ENCODE measurements around the gene PGAM2. TPM values are rescaled to one million over a fixed set of nuclear protein-coding genes. Genes with fewer than 3 reads are reported as not detected.
A peak's percentile ranks its signal among the peaks of the same experiment; 100 is the strongest.

PGAM2 gene
- total and polyA plus RNA-seq, 2 of the 13 experiments (the other 11 are each of a cell fraction or from before 2014, with no cell fraction given) = 0.22 TPM; not detected in 1

- TF ChIP-seq ZNF670 (CRISPR knock-in tag; IDR thresholded peaks at IDR 0.05; ENCODE audit: borderline replicate concordance) = peak; percentile 75; the same call in 1 of the 2 replicates
- TF ChIP-seq ZSCAN22 (CRISPR knock-in tag; IDR thresholded peaks at IDR 0.05) = no peak
- TF ChIP-seq ZFP90 (CRISPR knock-in tag; IDR thresholded peaks at IDR 0.05; ENCODE audit: borderline replicate concordance) = peak; percentile 52; the same call in 1 of the 2 replicates
- no peak for TF ChIP-seq ZNF777 (CRISPR knock-in tag; IDR thresholded peaks at IDR 0.05)
- peak; percentile 83 for TF ChIP-seq HOXA3 (CRISPR knock-in tag; IDR thresholded peaks at IDR 0.05)
- no peak; the same call in 1 of the 2 replicates for TF ChIP-seq ZBTB21 (CRISPR knock-in tag; IDR thresholded peaks at IDR 0.05)
- no peak; the same call in 1 of the 2 replicates for TF ChIP-seq ZNF234 (CRISPR knock-in tag; conservative IDR thresholded peaks at IDR 0.05)
- peak; percentile 75; the same call in 1 of the 2 replicates for TF ChIP-seq KLF6 (CRISPR knock-in tag; IDR thresholded peaks at IDR 0.05)
- no peak for TF ChIP-seq TOPORS (CRISPR knock-in tag; IDR thresholded peaks at IDR 0.05)
- TF ChIP-seq ATAD3A (CRISPR knock-in tag; IDR thresholded peaks at IDR 0.05) = no peak
- no peak for TF ChIP-seq NFIB (CRISPR knock-in tag; IDR thresholded peaks at IDR 0.05; ENCODE audit: borderline replicate concordance)
- no peak for TF ChIP-seq AFF4 (CRISPR knock-in tag; IDR thresholded peaks at IDR 0.05)
- TF ChIP-seq HNRNPH1 (optimal IDR thresholded peaks at IDR 0.05; ENCODE audit: low read depth, low read length) = no peak
- TF ChIP-seq ARHGAP35 (CRISPR knock-in tag; IDR thresholded peaks at IDR 0.05; ENCODE audit: borderline replicate concordance) = no peak
- no peak for TF ChIP-seq ZNF10 (CRISPR knock-in tag; IDR thresholded peaks at IDR 0.05; ENCODE audit: borderline replicate concordance, low read depth)
- TF ChIP-seq TSC22D2 (CRISPR knock-in tag; IDR thresholded peaks at IDR 0.05; ENCODE audit: borderline replicate concordance) = no peak
- TF ChIP-seq NRL (CRISPR knock-in tag; IDR thresholded peaks at IDR 0.05; ENCODE audit: borderline replicate concordance) = peak; percentile 78; the same call in 1 of the 2 replicates
- TF ChIP-seq SPEN (CRISPR knock-in tag; IDR thresholded peaks at IDR 0.05; ENCODE audit: low read depth) = peak; percentile 85
- TF ChIP-seq PCBP2 (optimal IDR thresholded peaks at IDR 0.05; ENCODE audit: low read depth, low read length, poor library complexity, severe bottlenecking) = no peak
- TF ChIP-seq ZNF639 (CRISPR knock-in tag; conservative IDR thresholded peaks at IDR 0.05) = no peak
- TF ChIP-seq SNAPC5 (CRISPR knock-in tag; IDR thresholded peaks at IDR 0.05; ENCODE audit: borderline replicate concordance) = no peak
- peak; percentile 69; the same call in 1 of the 2 replicates for TF ChIP-seq ZNF678 (CRISPR knock-in tag; IDR thresholded peaks at IDR 0.05)
- TF ChIP-seq CERS6 (CRISPR knock-in tag; IDR thresholded peaks at IDR 0.05) = no peak; the same call in 1 of the 2 replicates
Observed at GRCh38 chr7:44044315-44045225, 20.8 kb downstream of the PGAM2 start, which contains the start of gene DBNL (continued).

Data from HepG2 (cell line).